ENCODE results near the gene TTLL8.

The TTLL8 gene

DNA sequence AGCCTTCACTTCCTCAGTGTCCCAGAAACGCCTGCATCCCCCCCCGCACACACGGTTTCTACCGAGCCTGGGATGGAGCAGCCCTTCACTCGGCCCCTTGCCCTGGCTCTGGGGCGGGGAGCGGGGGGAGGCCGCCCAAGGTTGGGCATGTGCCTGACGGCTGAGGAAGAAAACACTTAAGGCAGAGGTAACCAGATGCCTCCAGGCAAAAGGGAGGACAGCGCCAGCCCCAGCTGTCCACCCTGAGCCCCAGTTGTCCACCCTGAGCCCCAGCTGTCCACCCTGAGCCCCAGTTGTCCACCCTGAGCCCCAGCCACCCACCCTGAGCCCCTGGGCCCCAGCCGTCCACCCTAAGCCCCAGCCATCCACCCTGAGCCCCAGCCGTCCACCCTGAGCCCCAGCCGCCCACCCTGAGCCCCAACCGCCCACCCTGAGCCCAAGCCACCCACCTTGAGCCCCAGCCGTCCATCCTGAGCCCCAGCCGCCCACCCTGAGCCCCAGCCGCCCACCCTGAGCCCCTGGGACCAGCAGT, 3.8 kb upstream of the TTLL8 start:
- no peak for TF ChIP-seq EZH2phosphoT487 (IDR thresholded peaks at IDR 0.05; ENCODE audit: low read length)
- TF ChIP-seq CTCF (IDR thresholded peaks at IDR 0.05; ENCODE audit: low read length): no peak
- TF ChIP-seq EZH2 (optimal IDR thresholded peaks at IDR 0.05; ENCODE audit: low read depth, low read length): no peak
- Histone ChIP-seq H2AFZ (ENCODE audit: low read length) (no peak overlapping the region), H3K79me2 (ENCODE audit: low read length) (no peaks in the 10 kb centered on the region), H3F3A (ENCODE audit: insufficient read depth, low read length) (no peaks in the 10 kb centered on the region), H3K27ac (ENCODE audit: low read length) (no peak overlapping the region), H3K4me2 (ENCODE audit: low read depth, low read length) (no peak overlapping the region), H3K4me3 (ENCODE audit: low read length) (no peak overlapping the region), H3K27me3 (replicated peaks; ENCODE audit: insufficient read depth, low read length) (peaks cover 74% of the 10 kb centered on the region), H4K20me1 (ENCODE audit: insufficient read depth, low read length) (no peaks in the 10 kb centered on the region), H3K36me3 (replicated peaks; ENCODE audit: insufficient read depth, low read length) (no peaks in the 10 kb centered on the region), H3K4me1 (ENCODE audit: low read length) (peaks cover 7% of the 10 kb centered on the region; the same call in 1 of the 2 replicates), H3K9me3 (replicated peaks; ENCODE audit: insufficient read depth, low read length) (no peaks in the 10 kb centered on the region), H3K9me2 (replicated peaks; ENCODE audit: insufficient read depth, low read length) (no peaks in the 10 kb centered on the region), H3K9ac (ENCODE audit: low read length) (no peak overlapping the region)
- no peak for DNase-seq

GRCh38 chr22:50061141-50061823, 3.2 kb upstream of the TTLL8 start:
- H3F3A ChIP-seq (ENCODE audit: insufficient read depth, low read length): no peaks in the 10 kb centered on the region
- H3K4me3 ChIP-seq (ENCODE audit: low read length): no peak overlapping the region
- no peaks in the 10 kb centered on the region for H3K79me2 ChIP-seq (ENCODE audit: low read length)
- H4K20me1 ChIP-seq (ENCODE audit: insufficient read depth, low read length): no peaks in the 10 kb centered on the region
- H3K27ac ChIP-seq (ENCODE audit: low read length): no peak overlapping the region
- H3K4me2 ChIP-seq (ENCODE audit: low read depth, low read length): no peak overlapping the region
- TF ChIP-seq EZH2 (optimal IDR thresholded peaks at IDR 0.05; ENCODE audit: low read depth, low read length): no peak
- no peak for TF ChIP-seq EZH2phosphoT487 (IDR thresholded peaks at IDR 0.05; ENCODE audit: low read length)
- TF ChIP-seq CTCF (IDR thresholded peaks at IDR 0.05; ENCODE audit: low read length): no peak
- no peak for DNase-seq
- no peaks in the 10 kb centered on the region for H3K36me3 ChIP-seq (replicated peaks; ENCODE audit: insufficient read depth, low read length)
- H3K9me2 ChIP-seq (replicated peaks; ENCODE audit: insufficient read depth, low read length): no peaks in the 10 kb centered on the region
- H3K9ac ChIP-seq (ENCODE audit: low read length): no peak overlapping the region
- no peak overlapping the region for H2AFZ ChIP-seq (ENCODE audit: low read length)
- H3K9me3 ChIP-seq (replicated peaks; ENCODE audit: insufficient read depth, low read length): no peaks in the 10 kb centered on the region
- peaks cover 7% of the 10 kb centered on the region; the same call in 1 of the 2 replicates for H3K4me1 ChIP-seq (ENCODE audit: low read length)
- H3K27me3 ChIP-seq (replicated peaks; ENCODE audit: insufficient read depth, low read length): peaks cover 69% of the 10 kb centered on the region

GRCh38 chr22:50060441-50061140, 2.5 kb upstream of the TTLL8 start:
- H3K27me3 ChIP-seq (replicated peaks; ENCODE audit: insufficient read depth, low read length): peaks cover 63% of the 10 kb centered on the region
- no peaks in the 10 kb centered on the region for H3F3A ChIP-seq (ENCODE audit: insufficient read depth, low read length)
- H3K9ac ChIP-seq (ENCODE audit: low read length): no peak overlapping the region
- no peaks in the 10 kb centered on the region for H3K36me3 ChIP-seq (replicated peaks; ENCODE audit: insufficient read depth, low read length)
- H3K9me3 ChIP-seq (replicated peaks; ENCODE audit: insufficient read depth, low read length): no peaks in the 10 kb centered on the region
- no peaks in the 10 kb centered on the region for H3K79me2 ChIP-seq (ENCODE audit: low read length)
- H3K27ac ChIP-seq (ENCODE audit: low read length): no peak overlapping the region
- H4K20me1 ChIP-seq (ENCODE audit: insufficient read depth, low read length): no peaks in the 10 kb centered on the region
- H2AFZ ChIP-seq (ENCODE audit: low read length): no peak overlapping the region
- no peak for TF ChIP-seq CTCF (IDR thresholded peaks at IDR 0.05; ENCODE audit: low read length)
- no peak for TF ChIP-seq EZH2 (optimal IDR thresholded peaks at IDR 0.05; ENCODE audit: low read depth, low read length)
- TF ChIP-seq EZH2phosphoT487 (IDR thresholded peaks at IDR 0.05; ENCODE audit: low read length): no peak
- DNase-seq: no peak
- H3K4me2 ChIP-seq (ENCODE audit: low read depth, low read length): no peak overlapping the region
- H3K9me2 ChIP-seq (replicated peaks; ENCODE audit: insufficient read depth, low read length): no peaks in the 10 kb centered on the region
- peaks cover 7% of the 10 kb centered on the region; the same call in 1 of the 2 replicates for H3K4me1 ChIP-seq (ENCODE audit: low read length)
- no peak overlapping the region for H3K4me3 ChIP-seq (ENCODE audit: low read length)
